H1 (cell line): ENCODE data around the gene ZFAND6. TPM values are rescaled to one million over a fixed set of nuclear protein-coding genes. Genes with fewer than 3 reads are reported as not detected.

ENCODE experiments used
- CTCF ChIA-PET: fragments of 300-600 bp; sonication (Branson Sonifier 250); formaldehyde crosslinking; loops from one replicate; lab custom pipeline; 2021; ENCODE audit not compliant: partially characterized antibody; lab: Charles Lee
- POLR2A ChIA-PET: fragments of 300-600 bp; sonication (Branson Sonifier 250); formaldehyde crosslinking; loops from one replicate; lab custom pipeline; 2021; ENCODE audit warnings: inconsistent platforms; ENCODE audit not compliant: partially characterized antibody; lab: Charles Lee
- DNase-seq, 2 experiments: peaks; one replicate each; pipeline versions ENCODE4 v3.0.0 to v3.0.0-alpha.2; 2010 to 2022; ENCODE audit warnings: low spot score in 2 of 2, low read depth in 1 of 2, mixed read lengths in 1 of 2
- FAIRE-seq: peaks from 2 replicates; lab custom pipeline; 2011; peaks lifted over from hg19 to GRCh38; lab: Jason Lieb, UNC
- H2AFZ ChIP-seq: 2 replicates; pipeline ENCODE4 v1.8.1; 2012; ENCODE audit warnings: low read length, inconsistent platforms
- H2AK5ac ChIP-seq: 2 replicates; pipeline ENCODE4 v1.6.1; 2013; ENCODE audit warnings: low read depth, low read length
- H2BK120ac ChIP-seq: replicated peaks from 2 replicates; pipeline ENCODE3; 2013; ENCODE audit warnings: low read depth, low read length, inconsistent platforms
- H2BK12ac ChIP-seq: 2 replicates; pipeline ENCODE4 v1.6.1; 2013; ENCODE audit warnings: low read depth, low read length
- H2BK15ac ChIP-seq: 2 replicates; pipeline ENCODE4 v1.6.1; 2013; ENCODE audit warnings: low read length
- H2BK20ac ChIP-seq: 2 replicates; pipeline ENCODE4 v1.6.1; 2013; ENCODE audit warnings: low read length
- H2BK5ac ChIP-seq: 2 replicates; pipeline ENCODE4 v1.6.1; 2013; ENCODE audit warnings: low read depth, low read length
- H3K14ac ChIP-seq: 2 replicates; pipeline ENCODE4 v1.6.1; 2013; ENCODE audit warnings: inconsistent platforms; ENCODE audit not compliant: insufficient read length
- H3K18ac ChIP-seq: 2 replicates; pipeline ENCODE4 v1.6.1; 2013; ENCODE audit warnings: low read length; ENCODE audit errors: extremely low read depth
- H3K23ac ChIP-seq: 2 replicates; pipeline ENCODE4 v1.6.1; 2013; ENCODE audit warnings: inconsistent platforms; ENCODE audit not compliant: insufficient read length
- H3K23me2 ChIP-seq: 2 replicates; pipeline ENCODE4 v1.6.1; 2013; ENCODE audit warnings: low read depth, low read length
- H3K27ac ChIP-seq: 2 replicates; pipeline ENCODE4 v1.6.1; 2011; ENCODE audit warnings: low read depth, low read length, inconsistent platforms
- H3K27me3 ChIP-seq, 4 experiments: replicated peaks in 1 of 4; 1 replicate in 1 of 4; 2 replicates in 3 of 4; pipeline versions ENCODE4 v1.6.1 to v1.8.1; 2011 to 2013; ENCODE audit warnings: low read length in 3 of 4, mild to moderate bottlenecking in 3 of 4, inconsistent platforms in 2 of 4, mixed read lengths in 2 of 4, moderate library complexity in 1 of 4; ENCODE audit not compliant: control insufficient read depth in 3 of 4, insufficient read depth in 3 of 4; ENCODE audit errors: extremely low read depth in 1 of 4
- H3K36me3 ChIP-seq, 4 experiments: 2 replicates each; pipeline versions ENCODE4 v1.6.1 to v1.8.1; 2011 to 2013; ENCODE audit warnings: mild to moderate bottlenecking in 4 of 4, low read length in 3 of 4, moderate library complexity in 2 of 4, control low read depth in 1 of 4, inconsistent platforms in 1 of 4; ENCODE audit not compliant: insufficient read depth in 4 of 4, control insufficient read depth in 2 of 4
- H3K4ac ChIP-seq: replicated peaks from 2 replicates; pipeline ENCODE3; 2013; ENCODE audit warnings: low read length, low read depth, mixed read lengths, inconsistent platforms; ENCODE audit not compliant: insufficient read length
- H3K4me1 ChIP-seq, 4 experiments: replicated peaks in 1 of 4; 1 replicate in 1 of 4; 2 replicates in 3 of 4; pipeline versions ENCODE4 v1.6.1 to v1.8.1; 2011 to 2013; ENCODE audit warnings: low read length in 3 of 4, inconsistent platforms in 2 of 4, mixed read lengths in 1 of 4; ENCODE audit not compliant: insufficient read depth in 4 of 4, control insufficient read depth in 3 of 4
- H3K4me2 ChIP-seq, 2 experiments: 2 replicates each; pipeline versions ENCODE4 v1.6.1 to v1.8.1; 2011 to 2013; ENCODE audit warnings: low read depth in 2 of 2, low read length in 2 of 2, control low read depth in 1 of 2, inconsistent platforms in 1 of 2, mild to moderate bottlenecking in 1 of 2; ENCODE audit not compliant: insufficient read depth in 1 of 2
- H3K4me3 ChIP-seq, 4 experiments: fragments of 200-600, 300-600 bp in 1 of 4; sonication (generic), shearing (Covaris generic), sonication (Bioruptor Twin) in 1 of 4; 2 replicates each; pipeline versions ENCODE4 v1.5.1 to v1.8.1; 2011 to 2016; ENCODE audit warnings: low read length in 4 of 4, low read depth in 3 of 4, control low read depth in 2 of 4, inconsistent platforms in 2 of 4, mild to moderate bottlenecking in 2 of 4, mixed read lengths in 1 of 4, moderate library complexity in 1 of 4; ENCODE audit not compliant: insufficient read depth in 2 of 4; ENCODE audit errors: extremely low read depth in 1 of 4
- H3K56ac ChIP-seq: replicated peaks from 2 replicates; pipeline ENCODE3; 2013; ENCODE audit warnings: low read depth, mild to moderate bottlenecking, mixed read lengths, low read length, inconsistent platforms; ENCODE audit not compliant: insufficient read length
- H3K79me1 ChIP-seq: 2 replicates; pipeline ENCODE4 v1.6.1; 2013; ENCODE audit warnings: low read depth, low read length, control low read depth
- H3K79me2 ChIP-seq, 2 experiments: 2 replicates each; pipeline versions ENCODE4 v1.6.1 to v1.8.1; 2012 to 2013; ENCODE audit warnings: low read length in 2 of 2, mild to moderate bottlenecking in 2 of 2, inconsistent platforms in 1 of 2; ENCODE audit not compliant: insufficient read depth in 2 of 2, control insufficient read depth in 1 of 2
- H3K9ac ChIP-seq, 4 experiments: replicated peaks in 1 of 4; 1 replicate in 1 of 4; 2 replicates in 3 of 4; pipeline versions ENCODE4 v1.6.1 to v1.8.1; 2011 to 2013; ENCODE audit warnings: low read depth in 3 of 4, low read length in 3 of 4, control low read depth in 2 of 4, mild to moderate bottlenecking in 2 of 4, moderate library complexity in 2 of 4, inconsistent platforms in 1 of 4; ENCODE audit errors: extremely low read depth in 1 of 4
- H3K9me3 ChIP-seq, 2 experiments: 2 replicates each; pipeline versions ENCODE4 v1.6.1 to v1.8.1; 2012 to 2013; ENCODE audit warnings: mild to moderate bottlenecking in 2 of 2, moderate library complexity in 2 of 2, control low read depth in 1 of 2, inconsistent platforms in 1 of 2, low read depth in 1 of 2, low read length in 1 of 2, mixed read lengths in 1 of 2; ENCODE audit not compliant: insufficient read depth in 2 of 2
- H4K20me1 ChIP-seq, 2 experiments: replicated peaks in 1 of 2; 2 replicates each; pipeline versions ENCODE3 to v1.8.1; 2011 to 2013; ENCODE audit warnings: inconsistent platforms in 2 of 2, low read length in 2 of 2, mild to moderate bottlenecking in 1 of 2; ENCODE audit not compliant: insufficient read depth in 2 of 2, control insufficient read depth in 1 of 2
- H4K5ac ChIP-seq: 2 replicates; pipeline ENCODE4 v1.6.1; 2013; ENCODE audit warnings: low read length, low read depth, mixed read lengths, inconsistent platforms; ENCODE audit not compliant: insufficient read length
- H4K8ac ChIP-seq: 2 replicates; pipeline ENCODE4 v1.8.0; 2013; ENCODE audit warnings: mild to moderate bottlenecking, moderate library complexity, low read length, inconsistent platforms; ENCODE audit not compliant: insufficient read depth; ENCODE audit errors: extremely low read depth
- H4K91ac ChIP-seq: replicated peaks from 2 replicates; pipeline ENCODE3; 2013; ENCODE audit warnings: low read length, mixed read lengths, inconsistent platforms; ENCODE audit not compliant: insufficient read length
- ASH2L ChIP-seq: fragments of 200-600, 300-600 bp; sonication (generic); IDR thresholded peaks from one replicate; pipeline ENCODE4 v1.7.1; 2017; ENCODE audit warnings: low read length
- CHD2 ChIP-seq: IDR thresholded peaks from 2 replicates; pipeline ENCODE4 v1.6.1; 2012; ENCODE audit warnings: low read length, improper control_type of control experiment
- GTF2F1 ChIP-seq: IDR thresholded peaks from 2 replicates; pipeline ENCODE4 v1.6.1; 2012; ENCODE audit warnings: low read depth, low read length, improper control_type of control experiment, borderline replicate concordance
- JUND ChIP-seq: IDR thresholded peaks from 2 replicates; pipeline ENCODE4 v1.6.1; 2011; ENCODE audit warnings: mild to moderate bottlenecking, improper control_type of control experiment, low read length
- KDM1A ChIP-seq: fragments of 200-600, 300-600 bp; sonication (generic); IDR thresholded peaks from 2 replicates; pipeline ENCODE4 v1.7.1; 2016; ENCODE audit warnings: mild to moderate bottlenecking, low read length, borderline replicate concordance
- KDM4A ChIP-seq: IDR thresholded peaks from one replicate; pipeline ENCODE4 v1.7.1; 2012; ENCODE audit warnings: low read depth, mild to moderate bottlenecking, moderate library complexity, low read length, inconsistent platforms; ENCODE audit not compliant: severe bottlenecking
- MAFK ChIP-seq: IDR thresholded peaks from 2 replicates; pipeline ENCODE4 v1.6.1; 2012; ENCODE audit warnings: low read depth, mild to moderate bottlenecking, improper control_type of control experiment, low read length
- NANOG ChIP-seq: IDR thresholded peaks from 2 replicates; pipeline ENCODE4 v1.6.1; 2011; ENCODE audit warnings: low read length, low read depth, mild to moderate bottlenecking, inconsistent platforms; ENCODE audit not compliant: insufficient read depth, poor library complexity, severe bottlenecking
- RFX5 ChIP-seq: IDR thresholded peaks from 2 replicates; pipeline ENCODE4 v1.6.1; 2011; ENCODE audit warnings: low read depth, low read length, improper control_type of control experiment, borderline replicate concordance
- RNF2 ChIP-seq: fragments of 200-900, 300-1000 bp; sonication (generic); IDR thresholded peaks from 2 replicates; pipeline ENCODE4 v1.7.1; 2016; ENCODE audit warnings: borderline replicate concordance, low read depth, mild to moderate bottlenecking, antibody characterized with exemption, low read length; ENCODE audit not compliant: poor library complexity, severe bottlenecking; ENCODE audit errors: missing control alignments
- SIX5 ChIP-seq: IDR thresholded peaks from 2 replicates; pipeline ENCODE4 v1.6.1; 2011; ENCODE audit warnings: mild to moderate bottlenecking, low read depth, low read length
- SUZ12 ChIP-seq: fragments of 200-600 bp; sonication (generic); IDR thresholded peaks from 2 replicates; pipeline ENCODE4 v1.6.1; 2012; ENCODE audit warnings: mild to moderate bottlenecking, inconsistent platforms, low read length, moderate library complexity, mixed read lengths
- WGBS, 2 experiments: shearing (Covaris generic) in 1 of 2; methylation state at CpG; one replicate each; pipeline versions ENCODE4 v1.1.6 to v1.1.7; 2013 to 2015; ENCODE audit warnings: low lambda C conversion rate in 2 of 2, mixed read lengths in 2 of 2, inconsistent platforms in 1 of 2, low coverage in 1 of 2, missing lambda C conversion rate in 1 of 2; ENCODE audit not compliant: insufficient replicate concordance in 2 of 2, insufficient coverage in 1 of 2, insufficient read length in 1 of 2; ENCODE audit errors: extremely low coverage in 1 of 2, missing lambda C conversion rate in 1 of 2; 5-methylcytosine and 5-hydroxymethylcytosine counted together
- polyA plus RNA-seq, 7 experiments: library from polyadenylated mRNA; depleted of rRNA in 3 of 7; stranded (reverse) in 5 of 7; unstranded in 2 of 7; fragments of >200 nt in 5 of 7; fragments of 200-250 nt in 2 of 7; gene quantifications; 1 replicate in 5 of 7; 2 replicates in 1 of 7; 4 replicates in 1 of 7; pipeline versions ENCODE4 v1.2.1 to v1.2.3, GENCODE V29; 2011 to 2013; ENCODE audit warnings: missing spikeins in 2 of 7, mixed read lengths in 2 of 7
- total RNA-seq: library from RNA; stranded (reverse); fragmentation: NEBNext Ultra II Directional; extraction: Animal tissue kit (Norgen Biotek cat#: 25700); gene quantifications from 2 replicates; pipeline ENCODE4 v1.2.1, GENCODE V29; 2021
- TF ChIP-seq, protein P1 (sequence below): IDR thresholded peaks from 2 replicates; pipeline ENCODE4 v1.6.1; 2011; ENCODE audit warnings: low read depth, mild to moderate bottlenecking, low read length; ENCODE audit not compliant: insufficient read depth

ZFAND6 gene
- total and polyA plus RNA-seq, 2 of the 8 experiments (the other 6 are each of a cell fraction or from before 2014, with no cell fraction given) = 136 to 237 TPM

- peaks cover 0 to 94% of the 10 kb centered on the region in 2 experiments; a peak in 2 of 4 replicates for H3K79me2 ChIP-seq
- H3K27ac ChIP-seq = no peak overlapping the region
- no peak overlapping the region for H3K56ac ChIP-seq
- H2BK5ac ChIP-seq = no peak overlapping the region
- H3K23me2 ChIP-seq = no peaks in the 10 kb centered on the region
- no peak overlapping the region for H2BK15ac ChIP-seq
- no peaks in the 10 kb centered on the region for H3K9me3 ChIP-seq
- H3K14ac ChIP-seq = no peak overlapping the region
- H3K9ac ChIP-seq = no peak overlapping the region
- H2AK5ac ChIP-seq = no peak overlapping the region
- no peak overlapping the region for H2BK12ac ChIP-seq
- no peak overlapping the region for H3K23ac ChIP-seq
- FAIRE-seq (no peak), DNase-seq (no peak)
- H4K5ac ChIP-seq = no peak overlapping the region
- no peaks in the 10 kb centered on the region for H3K27me3 ChIP-seq
- no peak overlapping the region for H4K8ac ChIP-seq
- no peak overlapping the region for H3K4ac ChIP-seq
- no peak overlapping the region for H2BK20ac ChIP-seq
- H4K91ac ChIP-seq = no peak overlapping the region
- peaks cover 6 to 7% of the 10 kb centered on the region in 2 experiments for H4K20me1 ChIP-seq
- peaks cover 0 to 2% (median 0%) of the 10 kb centered on the region in 4 experiments; a peak in 1 of 7 replicates for H3K4me1 ChIP-seq
- ChIA-PET POLR2A (interaction anchor here (1.2 kb wide), 1 partner anchor 40 kb away, joined by 4 read pairs; no protein-coding TSS in a partner anchor), CTCF (interaction anchor here (0.6 to 1.8 kb wide), 4 partner anchors 10 to 256 kb away, joined by 3 to 4 read pairs (median 4); no protein-coding TSS in a partner anchor)
- H3K36me3 ChIP-seq = no peaks in the 10 kb centered on the region; a peak in 1 of 8 replicates
- peaks cover 3% of the 10 kb centered on the region; the same call in 1 of the 2 replicates for H3K79me1 ChIP-seq
- H3K18ac ChIP-seq = no peak overlapping the region
- H2BK120ac ChIP-seq = no peak overlapping the region
- no peak overlapping the region for H3K4me2 ChIP-seq
- H2AFZ ChIP-seq = no peak overlapping the region
- no peak overlapping the region for H3K4me3 ChIP-seq
- WGBS, 2 experiments = 72% methylated on average over 4 of the region's 4 CpGs; no CpG with 5 or more reads in 1 of the 2 experiments
- TF ChIP-seq GTF2F1 = no peak
- TF ChIP-seq JUND = no peak
- TF ChIP-seq SIX5 = no peak
- no peak for TF ChIP-seq KDM4A
- no peak for TF ChIP-seq CHD2
- no peak for TF ChIP-seq MAFK
- TF ChIP-seq RFX5 = no peak
- no peak for TF ChIP-seq NANOG
- no peak for TF ChIP-seq SUZ12
- TF ChIP-seq, protein P1, sequence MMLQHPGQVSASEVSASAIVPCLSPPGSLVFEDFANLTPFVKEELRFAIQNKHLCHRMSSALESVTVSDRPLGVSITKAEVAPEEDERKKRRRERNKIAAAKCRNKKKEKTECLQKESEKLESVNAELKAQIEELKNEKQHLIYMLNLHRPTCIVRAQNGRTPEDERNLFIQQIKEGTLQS = no peak
- TF ChIP-seq KDM1A = no peak
- TF ChIP-seq RNF2 = no peak
- TF ChIP-seq ASH2L = no peak
Observed at GRCh38 chr15:80114114-80114513, 54.6 kb downstream of the ZFAND6 start.
